GM19455 (cell line): ENCODE measurements around the gene TKTL1.
"Not testable (repeated sequence)": the region's sequence is repeated elsewhere in the genome, so short reads cannot be mapped to it uniquely, and the experiment has no call there.

Source experiments
- ATAC-seq: cut with Tn5 transposase; IDR thresholded peaks from one replicate; pipeline ENCODE4 v1.9.1; 2021; ENCODE audit not compliant: unreplicated experiment

TKTL1 gene

DNA sequence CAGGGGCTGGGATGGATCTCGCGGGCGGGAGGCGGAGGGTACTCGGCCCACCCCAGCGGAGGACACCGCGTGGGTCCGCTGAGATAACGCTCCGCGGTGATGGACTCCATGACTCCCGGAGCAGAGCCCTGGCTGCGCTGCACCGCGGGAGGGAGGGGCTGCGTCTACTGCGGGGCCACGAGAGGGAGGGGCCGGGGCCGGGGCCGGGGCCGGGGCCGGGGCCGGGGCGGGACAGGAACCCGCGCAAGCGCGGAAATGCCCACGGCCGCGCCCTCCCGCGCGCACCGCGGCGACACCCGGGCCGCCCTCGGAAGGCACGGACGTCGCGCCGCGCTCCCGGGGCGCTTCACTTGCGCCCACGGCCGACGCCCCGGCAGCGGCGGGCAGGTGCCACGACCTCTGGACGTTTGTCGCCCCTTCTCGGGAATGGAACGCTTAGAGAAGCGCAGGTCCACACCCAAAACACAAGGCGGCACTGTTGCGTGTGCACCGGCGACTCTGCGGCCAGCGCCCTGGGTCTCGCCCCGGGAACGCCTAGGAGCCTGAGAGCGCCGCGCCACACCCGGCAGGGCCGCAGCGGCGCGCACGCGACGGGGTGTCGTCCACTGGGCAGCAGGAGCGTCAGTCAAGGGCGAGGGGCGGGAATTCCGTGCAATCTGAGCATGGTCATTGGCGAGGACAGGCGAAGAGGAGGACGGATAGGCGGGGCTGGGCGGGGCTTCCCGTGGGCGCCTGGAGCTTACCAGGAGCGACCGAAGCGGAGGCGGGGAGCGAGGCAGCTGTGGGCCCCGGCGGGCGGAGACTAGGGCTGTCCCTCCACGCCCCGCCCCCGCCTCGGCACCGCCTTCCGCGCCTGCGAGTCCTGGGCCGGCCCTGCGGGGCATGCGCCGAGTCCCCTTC is 46.1 kb downstream of the TKTL1 start:
- peak; percentile 66 for ATAC-seq

GRCh38 chrX:154343063-154343462 is 47.5 kb downstream of the TKTL1 start:
- not testable (repeated sequence) for ATAC-seq

GRCh38 chrX:154343620-154344019 is 48.0 kb downstream of the TKTL1 start:
- not testable (repeated sequence) for ATAC-seq

DNA sequence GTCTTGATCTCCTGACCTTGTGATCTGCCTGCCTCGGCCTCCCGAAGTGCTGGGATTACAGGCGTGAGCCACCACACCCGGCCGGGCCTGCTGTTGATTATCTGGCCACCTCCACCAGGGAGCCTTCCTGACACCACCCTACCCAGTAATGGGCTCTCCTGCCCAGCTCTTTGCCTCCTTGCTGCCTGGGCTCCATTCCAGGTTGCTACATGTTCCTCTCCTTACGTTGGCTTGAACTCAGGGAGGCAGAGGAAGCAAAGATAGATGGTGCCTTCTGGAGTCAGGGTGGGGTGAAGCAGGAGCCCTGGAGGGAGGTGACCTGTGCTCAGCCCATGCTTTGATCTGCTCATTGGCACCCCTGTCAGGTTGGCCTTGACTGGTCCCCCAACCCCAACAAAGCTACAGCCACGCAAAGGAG is 52.5 kb downstream of the TKTL1 start:
- no peak for ATAC-seq

- ATAC-seq: no peak
Observed at GRCh38 chrX:154348646-154349358, 53.2 kb downstream of the TKTL1 start.

- no peak for ATAC-seq
Observed at GRCh38 chrX:154349359-154349935, 53.9 kb downstream of the TKTL1 start.

GRCh38 chrX:154349979-154350378 is 54.4 kb downstream of the TKTL1 start:
- ATAC-seq: no peak

DNA sequence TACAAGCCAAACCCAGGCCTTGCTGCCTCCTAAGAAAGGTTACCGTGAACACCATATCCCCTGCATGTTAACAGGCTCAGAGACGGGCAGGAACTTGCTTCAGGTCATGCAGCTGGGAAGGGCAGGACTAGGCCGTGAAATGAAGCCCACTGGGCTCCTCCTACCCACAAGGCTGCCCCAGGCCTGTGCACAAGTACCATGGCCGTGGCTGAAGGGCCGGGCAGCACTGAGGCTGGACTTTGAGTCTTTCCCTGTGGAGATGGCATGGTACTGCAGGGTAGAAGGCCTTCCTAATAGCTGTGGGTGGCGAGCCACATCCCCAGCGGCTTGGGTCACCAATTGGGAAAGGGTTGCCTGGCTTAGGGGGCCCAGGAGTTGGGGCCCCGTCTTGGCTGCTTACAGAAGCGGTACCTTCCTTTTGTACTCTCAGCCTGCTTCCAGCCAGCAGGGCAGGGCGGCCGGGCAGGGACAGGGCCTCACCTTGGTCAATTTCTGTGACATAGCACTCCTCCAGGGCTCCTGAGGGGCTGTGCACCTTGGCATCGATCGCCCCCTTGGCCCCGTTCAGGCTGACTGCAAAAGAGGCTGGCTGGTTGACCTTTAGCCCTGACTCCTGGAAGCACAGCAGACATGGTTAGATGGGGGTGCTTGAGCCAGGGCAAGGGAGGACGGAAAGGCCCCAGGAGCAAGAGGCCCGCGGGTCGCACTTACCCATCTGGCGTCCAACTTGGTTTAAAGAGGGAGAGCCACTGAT is 55.0 kb downstream of the TKTL1 start:
- no peak for ATAC-seq

DNA sequence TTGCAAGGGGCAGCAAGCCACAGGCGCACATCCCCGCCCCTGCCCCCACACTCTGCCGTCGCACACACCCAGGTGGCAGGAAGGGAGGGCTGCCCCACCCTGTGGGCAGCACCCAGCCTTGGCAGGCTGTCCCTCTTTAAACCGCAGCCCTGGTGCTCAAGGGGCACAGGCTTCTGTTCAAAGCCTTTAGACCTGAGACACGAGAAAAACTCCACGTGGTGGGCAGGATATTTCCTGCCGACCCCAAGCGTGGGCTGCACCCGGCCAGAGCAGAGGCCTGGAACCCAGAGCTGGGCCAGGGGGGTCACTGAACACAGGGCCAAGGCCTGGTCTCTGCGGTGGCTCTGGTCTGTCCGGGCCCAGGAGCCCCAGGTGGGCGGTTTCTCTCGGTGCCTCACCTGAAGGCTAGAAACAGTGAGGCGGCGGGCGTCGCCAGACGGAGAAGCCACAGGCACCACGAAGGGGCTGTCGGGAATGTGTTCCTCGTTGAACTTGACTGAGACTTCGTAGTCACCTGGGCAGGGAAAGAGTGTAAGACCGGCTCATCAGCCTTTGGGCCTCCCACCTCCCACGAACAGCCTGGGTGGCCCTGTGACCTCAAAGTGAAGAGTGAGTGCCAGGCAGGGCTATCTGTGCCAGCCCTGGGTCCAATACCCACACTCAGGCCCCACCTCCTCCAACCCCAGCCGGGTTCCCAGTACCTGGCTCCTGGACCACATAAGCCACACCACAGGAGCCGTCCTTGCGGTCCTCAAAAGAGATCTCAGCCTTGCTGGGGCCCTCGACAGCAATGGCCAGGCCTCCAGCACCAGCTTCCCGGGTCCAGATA is 55.8 kb downstream of the TKTL1 start:
- no peak for ATAC-seq

- no peak for ATAC-seq
Observed at GRCh38 chrX:154352012-154352401, 56.4 kb downstream of the TKTL1 start.

DNA sequence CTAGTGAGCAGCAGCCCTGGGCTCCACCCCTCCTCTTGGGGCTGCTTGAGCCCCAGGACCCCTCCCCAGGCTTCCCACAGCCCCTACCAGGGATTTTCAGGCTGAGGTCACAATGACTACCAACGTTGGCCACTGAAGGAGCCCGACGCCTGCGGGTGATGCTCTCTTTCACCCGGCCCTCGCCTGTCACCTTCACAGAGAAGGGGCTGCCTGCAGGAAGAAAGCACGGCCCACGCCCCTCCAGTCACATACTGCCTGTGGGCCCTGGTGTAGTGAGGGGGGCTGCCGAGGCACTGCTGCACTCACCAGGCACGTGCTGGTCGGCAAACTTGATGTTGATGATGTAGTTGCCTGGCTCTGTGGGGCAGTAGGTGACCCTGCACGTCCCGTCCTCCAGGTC is 56.9 kb downstream of the TKTL1 start:
- ATAC-seq: no peak

DNA sequence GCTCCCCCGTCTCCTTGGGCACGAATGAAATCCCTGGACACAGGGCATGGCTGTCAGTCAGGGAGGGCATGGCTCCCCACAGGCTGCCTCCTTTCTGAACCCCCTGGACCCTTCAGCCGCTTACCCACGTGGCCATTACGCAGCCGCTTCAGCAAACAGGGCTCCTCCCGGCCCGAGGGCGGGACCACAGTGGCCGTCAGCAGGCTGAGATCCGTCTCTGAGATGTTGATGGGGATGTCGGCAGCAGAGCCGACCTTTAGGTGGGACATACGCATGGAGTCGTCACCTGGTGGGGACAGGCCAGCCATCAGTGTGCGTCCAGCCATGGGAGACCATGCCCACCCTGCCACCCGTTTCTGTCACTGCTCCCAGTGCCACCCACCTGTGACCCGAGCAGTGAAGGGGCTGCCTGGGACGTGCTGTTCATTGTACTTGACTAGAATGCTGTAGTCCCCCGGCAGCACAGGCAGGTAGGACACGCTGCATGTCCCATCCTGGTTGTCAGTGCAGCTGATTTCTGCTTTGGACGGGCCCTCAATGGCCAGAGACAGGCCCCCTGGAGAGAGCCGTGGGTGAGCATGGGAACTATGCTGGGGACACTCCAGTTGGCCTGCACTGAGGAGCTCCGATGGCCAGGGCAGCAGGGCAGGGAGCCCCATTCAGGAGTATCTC is 57.7 kb downstream of the TKTL1 start:
- no peak for ATAC-seq

DNA sequence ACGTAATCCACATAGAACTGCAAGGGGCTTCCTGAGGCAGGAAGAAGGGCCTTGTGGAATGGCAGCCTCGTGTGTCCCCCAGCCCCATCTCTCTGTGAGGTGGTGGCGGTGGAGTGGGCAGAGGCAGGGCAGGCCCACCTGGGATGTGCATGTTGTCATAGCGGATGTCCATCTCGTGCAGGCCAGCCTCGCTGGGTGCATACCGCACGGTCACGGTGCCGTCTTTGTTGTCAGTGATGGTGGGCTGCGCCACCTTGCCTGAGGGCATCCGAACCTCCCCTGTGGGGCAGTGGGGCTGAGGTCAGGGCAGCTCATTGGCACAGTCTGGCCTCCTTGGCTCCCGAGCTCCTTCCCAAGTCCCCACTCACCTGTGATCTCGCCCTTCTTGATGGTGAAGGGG is 58.4 kb downstream of the TKTL1 start:
- no peak for ATAC-seq

DNA sequence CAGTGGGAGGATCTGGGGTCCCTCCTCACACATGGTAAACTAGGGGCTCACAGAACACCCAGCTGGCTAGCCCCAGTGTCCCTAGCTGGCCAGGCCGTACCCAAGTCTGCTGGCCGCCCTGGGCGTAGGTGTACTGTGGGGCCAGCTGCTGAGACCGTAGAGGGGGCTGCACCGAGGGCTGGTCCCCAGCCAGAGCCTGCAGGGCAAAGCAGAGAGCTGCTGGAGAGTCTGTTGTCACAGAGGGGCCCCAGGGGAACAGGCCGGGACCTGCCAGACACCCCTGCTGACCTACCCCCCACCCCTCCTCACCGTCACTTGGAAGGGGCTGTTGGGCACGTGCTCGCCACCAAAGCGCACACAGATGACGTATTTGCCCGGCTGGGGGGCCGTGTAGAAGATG is 58.9 kb downstream of the TKTL1 start:
- no peak for ATAC-seq

DNA sequence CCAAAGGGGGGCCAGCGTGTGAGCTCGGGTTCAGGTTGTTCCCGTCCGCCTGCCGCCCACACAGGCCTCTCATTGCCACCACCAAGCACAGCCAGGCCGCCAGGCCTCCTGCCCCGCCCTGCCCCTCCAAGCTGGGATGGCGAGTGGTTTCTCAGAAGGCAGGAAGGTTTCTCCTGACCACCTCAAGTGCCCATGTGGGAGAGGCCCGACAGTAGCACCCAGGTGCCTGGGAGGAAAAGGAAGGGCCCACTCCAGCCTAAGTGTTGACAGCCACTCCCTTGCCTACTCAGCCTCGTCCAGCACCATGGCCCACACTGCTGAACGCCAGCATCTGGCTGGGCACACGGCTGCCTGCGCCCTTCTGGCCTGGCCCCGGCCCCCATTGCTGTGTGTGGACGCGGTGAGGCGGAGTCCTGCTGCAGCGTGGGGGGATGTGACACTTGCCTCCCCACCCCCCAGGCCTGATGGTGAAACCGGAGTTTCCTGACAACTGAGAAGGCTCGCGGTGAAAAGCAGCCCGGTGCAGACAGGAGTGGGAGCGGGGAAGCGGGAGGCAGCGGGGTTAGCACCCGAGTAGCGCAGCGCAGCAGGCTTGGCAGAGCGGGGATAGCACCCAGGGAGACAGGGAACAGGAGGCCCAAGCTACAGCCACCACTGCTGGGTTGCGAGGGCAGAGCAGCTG is 59.6 kb downstream of the TKTL1 start:
- no peak for ATAC-seq

DNA sequence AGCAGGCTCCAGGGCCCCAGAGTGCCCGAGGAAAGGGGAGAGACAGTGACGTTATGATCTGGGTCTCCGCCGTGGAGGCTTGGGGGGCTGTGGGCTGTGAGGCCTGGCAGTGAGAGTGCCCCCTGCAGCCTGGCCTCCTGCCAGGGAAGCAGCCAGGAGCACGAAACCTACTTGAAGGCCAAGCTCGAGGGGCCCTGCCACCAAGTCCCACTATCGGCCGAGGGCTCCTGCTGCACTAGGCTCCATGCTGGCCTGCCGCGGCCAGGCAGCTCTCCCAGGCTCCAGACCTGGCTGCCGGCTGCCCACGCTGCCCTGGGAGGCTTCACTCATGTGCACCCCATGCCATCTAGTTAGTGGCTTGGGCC is 60.2 kb downstream of the TKTL1 start:
- ATAC-seq: no peak

- no peak for ATAC-seq
Observed at GRCh38 chrX:154356596-154356995, 61.0 kb downstream of the TKTL1 start.

GRCh38 chrX:154357205-154357604 is 61.6 kb downstream of the TKTL1 start:
- no peak for ATAC-seq

DNA sequence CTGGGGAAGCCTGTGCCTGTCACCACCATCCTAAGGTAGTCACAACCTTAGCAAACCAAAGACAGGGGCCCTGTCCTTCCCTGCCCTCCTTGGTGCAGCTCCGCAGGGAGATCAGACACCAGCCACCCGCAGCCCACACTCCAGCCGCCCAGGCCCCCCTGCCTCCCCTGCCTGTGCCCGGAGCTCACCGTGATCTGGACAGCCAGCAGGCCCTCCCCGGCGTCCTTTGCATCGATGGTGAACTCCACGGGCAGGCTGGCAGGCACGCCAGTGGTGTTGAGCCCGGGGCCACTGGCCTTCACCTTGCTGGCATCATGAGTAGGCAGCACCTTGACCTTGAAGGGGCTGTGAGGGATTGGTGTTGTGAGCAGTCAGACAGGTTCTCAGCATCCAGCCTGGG is 62.4 kb downstream of the TKTL1 start:
- no peak for ATAC-seq
